Measurements from ENCODE around the gene HPCAL1. TPM values are rescaled to one million over a fixed set of nuclear protein-coding genes. Genes with fewer than 3 reads are reported as not detected.
A peak's percentile ranks its signal among the peaks of the same experiment; 100 is the strongest.

The HPCAL1 gene
- total RNA-seq (18.8 TPM), polyA plus RNA-seq (ENCODE audit: insufficient read depth in 1 of 8, insufficient read length in 8 of 8, low replicate concordance in 1 of 8) (10 to 100 TPM; 23.8 to 51.0 (median 32.9) TPM)
- long read RNA-seq, donor 1, transcript HPCAL1-201 (5 exons, 1,751 nt): major isoform, 9 of 10 reads
- long read RNA-seq, donor 1, partial matches to known transcripts: 0 of 10 reads
- long read RNA-seq, donor 1, other reads (novel, unspliced or antisense): 0 of 10 reads
- long read RNA-seq, donor 2, partial matches to known transcripts: 0 of 1 reads
- long read RNA-seq, donor 2, other reads (novel, unspliced or antisense): 0 of 1 reads
- long read RNA-seq, donor 3, transcript HPCAL1-201 (5 exons, 1,751 nt): major isoform, 29 of 29 reads
- long read RNA-seq, donor 3, partial matches to known transcripts: 0 of 29 reads
- long read RNA-seq, donor 3, other reads (novel, unspliced or antisense): 0 of 29 reads
- long read RNA-seq, donor 4, transcript HPCAL1-201 (5 exons, 1,751 nt): major isoform, 18 of 18 reads
- long read RNA-seq, donor 4, partial matches to known transcripts: 0 of 18 reads
- long read RNA-seq, donor 4, other reads (novel, unspliced or antisense): 0 of 18 reads
- long read RNA-seq, donor 5, transcript HPCAL1-201 (5 exons, 1,751 nt): major isoform, 27 of 27 reads
- long read RNA-seq, donor 5, partial matches to known transcripts: 0 of 27 reads
- long read RNA-seq, donor 5, other reads (novel, unspliced or antisense): 0 of 27 reads
- long read RNA-seq, donor 6, transcript HPCAL1-201 (5 exons, 1,751 nt): major isoform, 31 of 31 reads
- long read RNA-seq, donor 6, partial matches to known transcripts: 0 of 31 reads
- long read RNA-seq, donor 6, other reads (novel, unspliced or antisense): 0 of 31 reads
- long read RNA-seq, donor 7, transcript HPCAL1-201 (5 exons, 1,751 nt): major isoform, 9 of 9 reads
- long read RNA-seq, donor 7, partial matches to known transcripts: 0 of 9 reads
- long read RNA-seq, donor 7, other reads (novel, unspliced or antisense): 0 of 9 reads
- long read RNA-seq, donor 8, transcript HPCAL1-201 (5 exons, 1,751 nt): major isoform, 16 of 25 reads
- long read RNA-seq, donor 8, partial matches to known transcripts: 9 of 25 reads
- long read RNA-seq, donor 8, other reads (novel, unspliced or antisense): 0 of 25 reads
- long read RNA-seq, donor 9, transcript HPCAL1-201 (5 exons, 1,751 nt): major isoform, 18 of 18 reads
- long read RNA-seq, donor 9, partial matches to known transcripts: 0 of 18 reads
- long read RNA-seq, donor 9, other reads (novel, unspliced or antisense): 0 of 18 reads
- long read RNA-seq, donor 10, transcript HPCAL1-201 (5 exons, 1,751 nt): major isoform, 17 of 17 reads
- long read RNA-seq, donor 10, partial matches to known transcripts: 0 of 17 reads
- long read RNA-seq, donor 10, other reads (novel, unspliced or antisense): 0 of 17 reads
- long read RNA-seq, donor 11, transcript HPCAL1-201 (5 exons, 1,751 nt): major isoform, 14 of 14 reads
- long read RNA-seq, donor 11, partial matches to known transcripts: 0 of 14 reads
- long read RNA-seq, donor 11, other reads (novel, unspliced or antisense): 0 of 14 reads

GRCh38 chr2:10302479-10303180 lies at the start of gene HPCAL1:
Gene HPCAL1 (plus strand): TSS chr2:10302904. CDS start chr2:10419758, 116,854 bp downstream.
- under 1% methylated on average over 67 of the region's 87 CpGs for WGBS (ENCODE audit: insufficient coverage)
- peak within 1 kb of the TSS; percentile 73 for H3K4me3 ChIP-seq (ENCODE audit: low read length)
- peak within 1 kb of the TSS; percentile 25 for H3K27ac ChIP-seq (ENCODE audit: low read length)
- H3K4me1 ChIP-seq (ENCODE audit: control insufficient read depth, insufficient read depth, low read length): peaks cover 32% of the 10 kb centered on the region
- H3K36me3 ChIP-seq (ENCODE audit: control insufficient read depth, insufficient read depth, low read length): no peaks in the 10 kb centered on the region
- peaks cover 29% of the 10 kb centered on the region for H3K27me3 ChIP-seq (ENCODE audit: control insufficient read depth, insufficient read depth, low read length)
- H3K9me3 ChIP-seq (replicated peaks; ENCODE audit: control insufficient read depth, low read depth, low read length): no peaks in the 10 kb centered on the region
- peak; percentile 93 for DNase-seq

- H3K36me3 ChIP-seq (ENCODE audit: control insufficient read depth, insufficient read depth, low read length): no peaks in the 10 kb centered on the region
- WGBS (ENCODE audit: insufficient coverage): 71% methylated on average over 10 of the region's 18 CpGs
- H3K4me1 ChIP-seq (ENCODE audit: control insufficient read depth, insufficient read depth, low read length): peaks cover 17% of the 10 kb centered on the region
- H3K9me3 ChIP-seq (replicated peaks; ENCODE audit: control insufficient read depth, low read depth, low read length): peaks cover 8% of the 10 kb centered on the region
- H3K4me3 ChIP-seq (ENCODE audit: low read length): no peak overlapping the region
- DNase-seq: no peak
- no peak overlapping the region for H3K27ac ChIP-seq (ENCODE audit: low read length)
- H3K27me3 ChIP-seq (ENCODE audit: control insufficient read depth, insufficient read depth, low read length): peaks cover 6% of the 10 kb centered on the region
Observed at GRCh38 chr2:10253596-10254372, 48.9 kb upstream of the HPCAL1 start.

- peak; percentile 53 for DNase-seq
- WGBS (ENCODE audit: insufficient coverage): 71% methylated on average over 31 of the region's 31 CpGs
- Histone ChIP-seq H3K4me1 (ENCODE audit: control insufficient read depth, insufficient read depth, low read length) (peaks cover 17% of the 10 kb centered on the region), H3K27ac (ENCODE audit: low read length) (no peak overlapping the region), H3K36me3 (ENCODE audit: control insufficient read depth, insufficient read depth, low read length) (no peaks in the 10 kb centered on the region), H3K9me3 (replicated peaks; ENCODE audit: control insufficient read depth, low read depth, low read length) (peaks cover 6% of the 10 kb centered on the region), H3K4me3 (ENCODE audit: low read length) (no peak overlapping the region), H3K27me3 (ENCODE audit: control insufficient read depth, insufficient read depth, low read length) (peaks cover 6% of the 10 kb centered on the region)
Observed at GRCh38 chr2:10254373-10255188, 48.1 kb upstream of the HPCAL1 start.

GRCh38 chr2:10255189-10256030 lies 47.3 kb upstream of the HPCAL1 start:
- peaks cover 3% of the 10 kb centered on the region for H3K9me3 ChIP-seq (replicated peaks; ENCODE audit: control insufficient read depth, low read depth, low read length)
- H3K36me3 ChIP-seq (ENCODE audit: control insufficient read depth, insufficient read depth, low read length): no peaks in the 10 kb centered on the region
- peaks cover 6% of the 10 kb centered on the region for H3K27me3 ChIP-seq (ENCODE audit: control insufficient read depth, insufficient read depth, low read length)
- no peak overlapping the region for H3K4me3 ChIP-seq (ENCODE audit: low read length)
- 66% methylated on average over 15 of the region's 18 CpGs for WGBS (ENCODE audit: insufficient coverage)
- no peak for DNase-seq
- no peak overlapping the region for H3K27ac ChIP-seq (ENCODE audit: low read length)
- peaks cover 17% of the 10 kb centered on the region for H3K4me1 ChIP-seq (ENCODE audit: control insufficient read depth, insufficient read depth, low read length)

GRCh38 chr2:10256031-10256514 lies 46.6 kb upstream of the HPCAL1 start:
- peaks cover 6% of the 10 kb centered on the region for H3K27me3 ChIP-seq (ENCODE audit: control insufficient read depth, insufficient read depth, low read length)
- no peaks in the 10 kb centered on the region for H3K9me3 ChIP-seq (replicated peaks; ENCODE audit: control insufficient read depth, low read depth, low read length)
- WGBS (ENCODE audit: insufficient coverage): 84% methylated on average over 14 of the region's 15 CpGs
- no peaks in the 10 kb centered on the region for H3K36me3 ChIP-seq (ENCODE audit: control insufficient read depth, insufficient read depth, low read length)
- H3K27ac ChIP-seq (ENCODE audit: low read length): no peak overlapping the region
- no peak overlapping the region for H3K4me3 ChIP-seq (ENCODE audit: low read length)
- DNase-seq: no peak
- peaks cover 17% of the 10 kb centered on the region for H3K4me1 ChIP-seq (ENCODE audit: control insufficient read depth, insufficient read depth, low read length)

- no peaks in the 10 kb centered on the region for H3K9me3 ChIP-seq (replicated peaks; ENCODE audit: control insufficient read depth, low read depth, low read length)
- H3K4me1 ChIP-seq (ENCODE audit: control insufficient read depth, insufficient read depth, low read length): peaks cover 17% of the 10 kb centered on the region
- 63% methylated on average over 13 of the region's 17 CpGs for WGBS (ENCODE audit: insufficient coverage)
- DNase-seq: no peak
- H3K36me3 ChIP-seq (ENCODE audit: control insufficient read depth, insufficient read depth, low read length): no peaks in the 10 kb centered on the region
- no peak overlapping the region for H3K4me3 ChIP-seq (ENCODE audit: low read length)
- H3K27ac ChIP-seq (ENCODE audit: low read length): no peak overlapping the region
- H3K27me3 ChIP-seq (ENCODE audit: control insufficient read depth, insufficient read depth, low read length): peaks cover 6% of the 10 kb centered on the region
Observed at GRCh38 chr2:10256515-10257031, 46.1 kb upstream of the HPCAL1 start.

GRCh38 chr2:10257036-10257435 lies 45.7 kb upstream of the HPCAL1 start:
- WGBS (ENCODE audit: insufficient coverage): 95% methylated on average over 6 of the region's 9 CpGs
- no peak for DNase-seq
- H3K4me1 ChIP-seq (ENCODE audit: control insufficient read depth, insufficient read depth, low read length): peaks cover 17% of the 10 kb centered on the region

More at GRCh38 chr2:10257036-10257435, 45.7 kb upstream of the HPCAL1 start:
- Histone ChIP-seq H3K27me3 (ENCODE audit: control insufficient read depth, insufficient read depth, low read length) (peaks cover 8% of the 10 kb centered on the region), H3K36me3 (ENCODE audit: control insufficient read depth, insufficient read depth, low read length) (no peaks in the 10 kb centered on the region), H3K9me3 (replicated peaks; ENCODE audit: control insufficient read depth, low read depth, low read length) (no peaks in the 10 kb centered on the region), H3K4me3 (ENCODE audit: low read length) (no peak overlapping the region), H3K27ac (ENCODE audit: low read length) (no peak overlapping the region)
